DMS153 treated with DMSO at 0.1 percent for 48 hours (cell line): Measurements from ENCODE around the gene PTRH1.
A peak's percentile ranks its signal among the peaks of the same experiment; 100 is the strongest.

Experiments
- DNase-seq: peaks from one replicate; lab custom pipeline; 2025; ENCODE audit not compliant: unreplicated experiment; lab: John Stamatoyannopoulos, UW

PTRH1 gene

DNA sequence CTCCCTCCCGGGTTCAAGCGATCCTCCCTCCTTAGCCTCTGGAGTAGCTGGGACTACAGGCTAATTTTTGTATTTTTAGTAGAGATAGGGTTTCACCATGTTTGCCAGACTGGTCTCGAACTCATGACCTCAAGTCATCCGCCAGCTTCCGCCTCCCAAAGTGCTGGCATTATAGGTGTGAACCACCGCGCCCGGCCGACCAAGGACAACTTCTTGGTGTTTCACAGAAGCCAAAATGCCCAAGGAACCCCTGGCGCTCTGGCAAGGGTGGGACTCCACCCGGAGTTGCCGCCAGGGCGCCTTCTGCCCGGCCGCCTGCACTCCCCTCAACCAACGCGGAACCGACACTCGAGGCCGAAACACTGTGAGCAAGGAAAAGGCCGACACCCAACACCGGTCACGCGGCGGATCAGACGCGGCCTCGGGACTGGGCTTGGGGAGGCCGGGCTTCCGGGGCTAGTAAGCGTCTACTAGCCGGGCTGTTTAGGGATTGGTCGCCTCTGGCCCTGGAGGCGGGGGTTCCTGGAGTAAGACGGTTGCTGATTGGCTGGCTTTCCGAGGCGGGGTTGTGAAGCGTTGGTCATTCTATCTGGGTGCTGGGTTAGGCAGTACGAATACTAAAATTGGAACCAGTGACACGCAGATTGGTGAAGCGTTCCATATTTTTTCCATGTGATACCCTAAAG lies 16.3 kb downstream of the PTRH1 start:
- peak; percentile 96 for DNase-seq

DNA sequence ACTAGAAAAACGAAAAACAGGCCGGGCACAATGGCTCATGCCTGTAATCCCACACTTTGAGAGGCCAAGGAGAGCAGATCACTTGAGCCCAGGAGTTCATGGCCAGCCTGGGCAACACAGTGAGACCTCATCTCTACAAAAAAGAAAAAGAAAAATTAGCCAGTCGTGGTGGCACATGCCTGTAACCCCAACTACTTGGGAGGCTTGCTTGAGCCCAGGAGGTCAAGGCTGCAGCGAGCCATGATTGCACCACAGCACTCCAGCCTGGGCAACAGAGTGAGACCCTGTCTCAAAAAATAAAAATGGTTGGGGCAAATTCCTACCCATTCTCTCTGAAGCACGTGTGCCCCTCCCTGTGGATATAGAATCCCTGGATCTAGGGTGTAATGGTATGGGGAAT lies 17.1 kb downstream of the PTRH1 start:
- no peak for DNase-seq

DNA sequence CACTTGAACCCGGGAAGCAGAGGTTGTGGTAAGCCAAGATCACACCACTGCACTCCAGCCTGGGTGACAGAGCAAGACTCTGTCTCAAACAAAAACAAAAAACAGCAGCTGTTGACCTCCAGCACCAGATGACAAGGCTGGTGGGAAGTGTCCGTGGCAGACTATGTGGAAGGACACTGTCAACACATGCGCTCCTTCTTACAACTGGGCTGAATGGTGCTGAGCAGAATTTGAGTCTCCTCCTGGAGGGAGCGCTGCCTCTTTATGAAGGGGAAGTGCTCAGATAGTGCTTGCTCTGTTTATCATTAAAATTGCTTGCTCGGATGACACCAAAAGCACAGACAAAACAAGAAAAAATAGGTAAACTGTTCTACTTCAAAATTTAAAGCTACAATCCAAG lies 17.9 kb downstream of the PTRH1 start:
- DNase-seq = no peak

DNA sequence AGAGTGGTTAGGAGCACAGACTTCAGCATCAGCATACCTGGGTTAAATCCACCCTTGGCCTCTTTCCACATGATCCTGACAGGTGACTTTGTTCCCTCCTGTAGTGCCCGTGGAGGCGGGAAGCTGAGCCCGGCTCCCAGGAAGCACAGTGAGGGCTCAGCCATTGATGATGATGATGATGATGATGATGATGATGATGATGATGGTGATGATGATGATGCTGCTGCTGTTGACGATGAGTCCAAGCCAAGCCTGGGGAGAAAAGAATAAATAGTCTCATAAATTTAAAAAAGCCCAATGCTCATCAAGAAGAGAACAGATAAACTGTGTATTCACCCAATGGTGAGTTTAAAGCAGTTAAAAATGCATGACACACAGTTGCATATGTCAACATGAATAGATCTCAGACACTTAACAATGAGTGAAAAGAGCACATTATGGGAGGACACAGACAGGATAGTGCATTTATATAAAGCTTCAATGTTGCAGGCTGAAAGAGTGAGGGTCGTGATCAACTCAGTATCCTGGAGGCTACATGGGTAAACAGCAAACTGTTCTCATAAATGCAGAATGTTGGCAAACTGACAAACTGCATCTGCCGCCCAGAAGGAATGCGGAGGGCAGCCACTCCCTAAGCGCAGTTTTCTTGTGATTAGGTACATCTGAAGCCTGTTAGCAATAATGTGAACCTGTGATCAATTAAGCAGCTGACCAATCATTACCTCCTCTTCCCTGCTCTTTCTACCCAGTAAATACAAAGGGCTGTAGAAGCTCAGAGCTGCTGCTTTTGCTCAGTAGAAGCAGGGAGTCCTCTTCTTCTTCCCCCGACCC lies 20.4 kb downstream of the PTRH1 start:
- DNase-seq = no peak

DNA sequence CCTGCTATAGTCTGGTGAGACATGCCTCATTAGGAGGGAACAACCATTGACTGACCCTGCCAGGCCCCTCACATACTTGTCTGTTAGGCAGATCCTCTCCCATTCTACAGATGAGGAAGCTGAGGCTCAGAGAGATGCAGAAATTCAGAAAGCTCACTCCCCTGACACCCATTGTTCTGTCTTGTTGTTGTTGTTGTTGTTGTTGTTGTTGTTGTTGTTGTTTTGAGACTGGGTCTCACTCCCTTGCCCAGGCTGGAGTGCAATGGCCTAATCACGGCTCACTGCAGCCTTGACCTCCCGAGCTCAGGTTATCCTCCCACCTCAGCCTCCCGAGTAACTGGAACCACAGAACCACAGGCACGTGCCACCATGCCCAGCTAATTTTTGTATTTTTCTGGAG lies 21.8 kb downstream of the PTRH1 start:
- DNase-seq = no peak

DNA sequence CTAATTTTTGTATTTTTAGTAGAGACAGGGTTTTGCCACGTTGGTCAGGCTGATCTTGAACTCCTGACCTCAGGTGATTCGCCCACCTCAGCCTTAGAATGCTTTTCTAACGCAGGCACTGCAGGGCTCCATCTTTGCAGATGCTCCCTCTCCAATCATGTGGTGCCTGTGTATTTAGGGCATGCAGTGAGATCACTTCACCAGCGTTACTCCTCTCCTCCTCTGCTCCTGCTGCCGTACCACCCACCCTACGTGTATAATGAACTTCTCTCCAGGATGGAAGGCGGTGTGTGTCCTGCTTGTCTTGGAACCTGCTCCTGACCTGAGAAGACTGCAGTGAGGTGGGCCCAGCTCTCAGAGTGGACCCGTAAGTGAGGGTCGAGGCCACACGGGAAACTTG lies 22.3 kb downstream of the PTRH1 start:
- no peak for DNase-seq

DNA sequence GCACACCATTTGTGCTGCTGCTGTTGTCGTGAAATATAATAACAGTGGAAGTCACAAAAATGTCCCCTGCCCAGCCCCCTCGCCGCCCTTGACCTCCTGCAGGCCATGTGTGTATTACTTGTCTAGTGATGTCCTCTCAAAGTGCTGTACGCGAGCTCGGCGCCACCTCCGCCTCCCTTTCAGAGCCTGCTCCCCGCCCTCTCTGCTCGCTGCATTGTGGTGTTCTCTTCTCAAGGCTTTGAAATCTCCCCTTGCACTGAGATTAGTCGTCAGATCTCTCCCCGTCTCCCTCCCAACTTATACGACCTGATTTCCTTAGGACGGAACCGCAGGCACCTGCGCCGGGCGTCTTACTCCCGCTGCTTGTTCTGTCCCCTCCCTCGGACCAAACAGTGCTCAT lies 23.4 kb downstream of the PTRH1 start:
- no peak for DNase-seq

DNA sequence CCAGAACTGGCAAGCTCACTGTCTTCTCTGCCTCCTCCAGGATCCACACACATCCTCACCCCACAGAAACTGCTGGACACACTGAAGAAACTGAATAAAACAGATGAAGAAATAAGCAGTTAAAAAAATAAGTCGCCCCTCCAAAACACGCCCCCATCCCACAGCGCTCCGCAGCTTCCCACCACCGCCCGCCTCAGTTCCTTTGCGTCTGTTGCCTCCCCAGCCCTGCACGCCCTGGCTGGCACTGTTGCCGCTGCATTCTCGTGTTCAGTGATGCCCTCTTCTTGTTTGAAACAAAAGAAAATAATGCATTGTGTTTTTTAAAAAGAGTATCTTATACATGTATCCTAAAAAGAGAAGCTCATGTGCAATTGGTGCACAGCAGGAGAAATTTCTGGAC lies 24.7 kb downstream of the PTRH1 start:
- DNase-seq = no peak

DNA sequence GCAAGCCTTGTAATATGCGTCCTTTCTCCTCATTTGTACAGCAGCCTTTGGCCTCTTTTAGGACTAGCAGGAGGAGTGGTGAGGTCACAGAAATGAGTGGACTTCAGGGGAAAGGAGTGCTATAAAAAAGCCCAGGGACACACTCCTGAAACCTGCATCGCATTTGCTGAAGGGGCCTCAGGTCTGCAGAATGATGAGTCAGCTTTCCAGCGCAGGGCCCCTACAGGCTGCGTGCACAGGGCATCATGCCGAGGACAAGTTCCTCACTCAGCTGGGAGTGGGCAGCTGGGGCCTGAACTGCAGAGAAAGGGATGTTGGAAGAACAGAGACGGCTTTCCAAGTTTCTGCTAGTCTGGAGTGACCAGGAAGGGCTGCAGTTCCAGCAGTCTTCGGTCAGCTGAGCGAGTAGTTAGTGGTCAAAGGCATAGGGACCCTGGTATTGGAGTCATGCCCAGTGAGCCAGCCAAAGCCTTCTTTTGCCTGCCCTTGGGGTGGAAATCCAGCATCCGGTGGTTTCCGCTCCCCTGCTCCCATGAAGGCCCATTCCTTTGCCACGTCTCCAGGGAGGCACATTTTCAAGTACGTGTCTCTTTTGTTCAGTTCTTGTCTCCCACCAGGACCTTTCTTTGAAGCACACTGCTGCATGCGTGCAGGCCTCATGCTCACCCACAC lies 26.0 kb downstream of the PTRH1 start:
- no peak for DNase-seq

DNA sequence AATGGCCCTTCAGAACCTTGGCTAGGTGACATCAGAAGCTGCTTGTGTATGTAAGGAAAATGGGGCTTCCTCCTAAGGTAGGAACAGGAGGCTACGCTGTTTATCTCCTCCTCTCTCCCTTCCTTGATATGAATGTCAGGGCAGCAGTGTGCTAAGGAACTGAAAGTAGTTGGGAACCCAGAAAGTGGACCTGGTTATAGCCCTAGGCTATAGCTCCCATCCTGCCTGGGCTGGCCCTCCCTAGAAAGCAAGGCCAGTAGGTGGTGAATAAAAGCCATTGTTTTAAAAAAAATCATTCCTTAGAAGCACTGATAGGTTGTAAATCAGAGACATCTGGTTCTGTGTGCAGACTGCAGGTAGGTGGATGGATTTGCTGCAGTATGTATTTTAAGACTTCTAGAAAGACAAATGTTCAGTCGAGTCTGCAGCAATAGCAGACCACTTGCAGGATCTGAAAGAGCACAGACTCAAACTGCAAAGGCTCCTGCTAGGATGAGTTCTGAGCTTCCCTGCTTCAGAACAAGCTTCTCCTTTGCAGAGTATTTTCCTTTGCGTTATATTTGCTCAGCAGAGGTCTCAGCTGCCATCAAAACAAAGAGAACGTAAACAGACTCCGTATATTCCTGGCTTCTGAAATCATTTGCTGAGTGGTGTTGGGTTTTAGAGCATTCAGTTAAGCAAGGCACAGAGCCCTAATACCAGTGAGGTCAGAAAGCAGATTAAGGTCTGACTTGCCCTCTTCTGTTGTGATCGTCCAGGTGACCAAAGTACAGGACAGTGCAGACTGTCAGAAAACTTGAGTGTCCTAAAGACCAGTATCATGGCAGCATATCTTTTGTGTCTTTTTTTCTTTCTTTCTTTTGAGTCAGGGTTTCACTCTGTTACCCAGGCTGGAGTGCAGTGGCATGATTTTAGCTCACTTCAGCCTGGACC lies 28.7 kb downstream of the PTRH1 start:
- no peak for DNase-seq

DNA sequence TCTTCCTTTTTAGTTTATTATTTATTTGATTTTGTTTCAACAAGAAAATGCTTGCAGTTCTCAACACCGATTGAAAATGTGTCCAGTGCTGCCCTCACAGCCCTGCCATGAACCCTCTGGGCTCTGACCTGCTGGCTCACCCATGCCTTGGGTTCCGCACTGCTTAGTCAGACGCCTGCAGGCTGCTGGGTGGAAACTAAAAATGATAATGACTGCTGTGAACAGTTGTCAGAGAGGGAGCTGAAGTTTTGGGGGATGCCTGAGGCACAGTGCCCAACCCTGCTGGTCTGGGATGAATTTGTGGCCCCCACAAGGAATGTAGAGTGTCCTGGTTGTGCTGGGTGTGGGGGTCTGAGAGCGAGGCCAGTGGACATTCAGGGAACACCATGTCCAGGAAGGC lies 30.9 kb downstream of the PTRH1 start:
- DNase-seq = no peak

DNA sequence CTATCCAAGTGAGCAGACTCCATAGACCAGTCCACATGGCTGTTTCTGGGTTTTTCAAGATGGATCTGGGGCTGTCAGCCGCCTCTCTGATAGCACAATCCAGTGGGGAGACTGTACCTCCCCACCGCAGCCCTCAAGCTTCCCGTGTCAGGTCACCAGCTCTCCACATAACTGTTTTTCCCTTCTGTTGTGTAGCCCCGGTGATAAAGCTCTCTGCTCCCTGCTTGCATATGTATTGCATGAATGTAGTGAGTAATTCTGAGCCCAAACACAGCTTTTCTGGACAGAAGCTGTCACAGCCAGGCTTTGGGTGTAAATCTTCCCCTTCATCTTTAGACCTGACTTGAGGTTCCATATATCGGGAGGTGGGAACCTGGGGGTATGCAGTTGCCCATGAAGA lies 31.7 kb downstream of the PTRH1 start:
- DNase-seq = no peak

DNA sequence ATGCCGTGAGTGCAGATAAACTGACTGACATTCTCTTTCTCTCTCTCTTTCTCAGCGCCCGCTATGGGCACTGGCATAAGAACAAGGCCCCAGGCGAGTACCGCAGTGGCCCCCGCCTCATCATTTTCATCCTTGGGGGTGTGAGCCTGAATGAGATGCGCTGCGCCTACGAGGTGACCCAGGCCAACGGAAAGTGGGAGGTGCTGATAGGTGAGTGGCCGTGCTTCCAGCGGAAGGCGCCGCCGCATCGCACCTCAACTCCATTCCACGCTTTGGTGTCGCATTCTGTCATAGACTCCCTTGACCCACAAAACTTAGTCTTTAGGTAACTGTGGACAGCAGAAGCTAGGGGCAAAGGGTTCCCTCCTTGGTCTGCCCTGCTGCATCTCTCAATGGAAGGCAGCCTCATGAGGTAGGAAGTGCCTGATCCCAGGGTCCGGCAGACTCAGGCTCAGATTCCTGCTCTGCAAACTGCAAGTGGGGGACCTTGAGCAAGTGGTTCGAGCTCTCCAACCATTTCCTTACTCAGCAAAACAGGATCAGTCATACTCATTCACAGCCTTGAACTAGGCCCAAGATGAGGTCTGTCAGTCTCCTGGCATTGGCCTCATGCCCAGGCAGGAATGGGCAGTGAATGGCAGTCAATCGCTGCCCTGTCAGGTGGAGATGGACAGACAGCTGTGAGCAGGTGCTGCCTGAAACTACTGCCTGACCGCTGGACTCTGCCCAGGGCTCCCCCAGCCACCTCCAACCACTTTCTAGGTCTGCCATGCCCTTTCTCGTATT lies 32.9 kb downstream of the PTRH1 start:
- no peak for DNase-seq

DNA sequence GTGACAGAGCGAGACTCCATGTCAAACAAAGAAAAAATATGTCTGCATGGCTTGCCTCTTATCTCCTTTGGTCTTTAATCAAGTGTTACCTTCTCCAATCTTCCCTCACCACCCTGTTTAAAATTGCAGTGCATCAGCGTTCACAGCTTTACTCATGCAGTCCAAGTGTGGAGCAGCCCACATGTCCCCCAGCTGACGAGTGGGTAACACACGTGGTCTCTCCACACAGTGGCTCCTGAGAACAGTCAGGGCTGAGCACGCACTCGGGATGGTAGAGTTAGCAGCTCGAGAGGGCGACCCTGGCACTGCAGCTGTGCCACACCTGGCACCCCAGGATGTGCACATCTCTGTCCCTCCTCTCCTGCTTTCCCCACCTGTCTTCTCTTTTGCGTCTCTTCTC lies 34.6 kb downstream of the PTRH1 start:
- no peak for DNase-seq

DNA sequence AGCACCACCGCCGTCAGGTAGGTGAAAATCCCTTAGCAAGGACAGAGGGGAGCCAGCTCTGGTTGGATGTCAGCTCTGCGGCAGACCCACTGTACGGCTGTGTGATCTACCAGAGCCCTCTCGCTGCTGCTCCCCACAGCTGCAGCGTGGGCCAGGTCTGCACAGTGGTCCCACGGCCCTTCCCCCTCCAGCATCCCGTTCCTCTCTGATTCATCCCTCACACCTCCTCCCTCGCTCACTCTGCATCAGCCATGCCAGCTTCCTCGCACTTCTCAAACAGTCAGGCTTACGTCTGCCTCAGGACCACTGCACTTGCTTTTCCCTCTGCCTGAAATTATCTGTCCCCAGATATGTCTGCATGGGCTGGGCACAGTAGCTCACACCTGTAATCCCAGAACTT lies 35.2 kb downstream of the PTRH1 start:
- DNase-seq = no peak

DNA sequence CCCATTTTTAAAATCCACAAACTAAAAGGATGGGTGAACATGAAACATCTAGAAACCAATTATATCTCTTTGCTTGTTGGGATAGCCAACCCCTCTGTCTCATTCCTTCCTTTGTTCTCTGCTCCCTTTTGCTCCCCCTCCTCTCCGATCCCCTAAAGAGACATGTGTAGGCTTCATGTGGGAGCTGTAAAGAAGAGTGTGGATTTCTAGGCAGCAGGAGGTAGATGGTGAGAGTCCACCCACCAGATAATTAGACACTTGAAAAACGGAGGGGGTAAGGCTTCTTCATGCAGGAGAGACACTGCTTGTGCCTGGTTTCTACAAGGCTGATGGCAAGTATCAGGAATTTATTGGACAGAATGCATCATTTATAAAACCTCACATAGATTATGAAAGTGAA lies 36.0 kb downstream of the PTRH1 start:
- DNase-seq = no peak

DNA sequence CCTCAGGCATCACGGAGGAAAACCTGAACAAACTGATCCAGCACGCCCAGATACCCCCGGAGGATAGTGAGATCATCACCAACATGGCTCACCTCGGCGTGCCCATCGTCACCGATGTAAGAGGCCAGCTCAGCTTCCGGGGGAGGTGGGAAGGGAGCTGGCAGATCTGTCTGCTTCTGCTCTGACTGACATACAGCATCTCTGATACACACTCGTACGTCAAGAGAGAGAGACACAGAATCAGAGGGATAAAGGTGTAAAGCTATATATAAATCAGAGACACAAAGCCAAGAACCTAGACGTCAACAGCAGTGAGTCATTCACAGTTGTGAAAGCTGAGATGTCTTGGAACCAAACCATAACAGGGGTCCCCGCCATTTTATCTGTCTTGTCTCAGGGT lies 38.8 kb downstream of the PTRH1 start:
- no peak for DNase-seq

DNA sequence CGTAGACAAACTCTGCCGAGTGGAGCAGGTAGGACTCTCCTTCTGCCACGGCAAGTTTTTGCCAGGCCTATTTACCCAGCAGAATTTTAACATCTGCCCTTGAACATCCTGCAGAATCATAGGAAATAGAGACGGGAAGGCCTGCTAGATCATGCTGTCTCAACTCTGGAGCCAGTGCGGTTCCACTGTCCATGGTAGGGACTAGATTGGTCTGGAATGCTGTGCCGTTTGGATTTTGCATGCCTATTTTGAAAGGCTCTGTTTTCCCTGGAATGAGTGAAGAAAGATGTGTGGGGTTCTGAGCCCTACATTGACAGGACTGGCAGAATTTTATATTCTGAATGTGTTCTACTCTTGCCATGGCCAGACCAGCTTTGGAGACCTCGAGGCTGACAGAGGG lies 42.2 kb downstream of the PTRH1 start:
- no peak for DNase-seq

DNA sequence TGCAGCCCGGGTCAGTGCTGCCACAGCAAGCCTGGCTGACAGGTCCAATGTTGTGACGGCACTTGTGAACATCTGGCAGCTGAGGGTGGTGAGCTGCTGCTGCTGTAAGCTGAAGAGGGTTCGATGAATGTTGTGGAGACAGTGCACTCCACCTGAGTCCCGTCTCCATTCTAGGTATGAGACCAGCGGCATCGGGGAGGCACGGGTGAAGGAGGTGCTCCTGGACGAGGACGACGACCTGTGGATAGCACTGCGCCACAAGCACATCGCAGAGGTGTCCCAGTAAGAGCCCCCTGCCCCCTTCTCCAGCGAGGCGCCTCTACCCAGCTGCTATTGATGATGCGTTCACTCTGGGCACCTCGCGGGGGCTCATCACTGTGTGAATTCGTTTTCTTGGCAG lies 47.6 kb downstream of the PTRH1 start:
- no peak for DNase-seq

DNA sequence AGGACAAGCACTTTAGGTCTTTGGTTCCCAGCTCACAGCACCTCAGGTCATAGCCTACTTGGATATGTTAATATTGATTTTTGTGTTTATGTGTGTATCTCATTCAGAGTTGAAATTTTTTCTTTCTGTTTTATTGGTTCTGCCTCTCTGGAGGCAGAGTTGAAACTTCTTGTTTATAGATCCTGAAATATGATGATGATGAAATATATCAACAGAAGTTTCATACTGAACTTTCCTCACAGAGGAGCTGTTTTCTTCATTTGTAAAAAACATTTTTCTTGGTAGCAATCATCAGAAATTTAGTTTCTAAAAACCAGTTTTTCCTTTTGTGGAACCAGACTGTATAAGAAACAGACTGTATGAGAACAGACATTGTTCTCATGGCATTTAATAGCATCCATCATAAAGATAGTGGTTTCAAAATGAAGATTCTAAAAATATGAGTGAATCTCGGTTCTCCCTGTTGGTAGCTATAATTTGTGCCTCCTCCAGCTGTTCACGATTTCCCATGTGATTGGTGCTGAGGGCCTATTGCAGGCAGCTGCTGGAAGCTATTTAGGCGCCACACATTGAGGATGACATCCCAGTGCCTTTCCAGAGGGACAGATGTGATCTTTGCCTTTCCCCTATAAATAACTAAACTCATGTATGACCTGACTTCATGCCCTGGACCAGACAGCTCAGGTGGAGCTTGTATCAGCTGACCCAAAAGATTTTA lies 48.2 kb downstream of the PTRH1 start:
- DNase-seq = no peak
